SU-DHL-6 (cell line): ENCODE data around the gene STPG4.

Experiments used
- H2AFZ ChIP-seq: fragments of 200-600 bp; sonication (generic); 2 replicates; pipeline ENCODE4 v1.6.1; 2014; ENCODE audit warnings: low read depth, mild to moderate bottlenecking, moderate library complexity, mixed read lengths, antibody characterized with exemption, low read length; ENCODE audit not compliant: severe bottlenecking
- H3F3A ChIP-seq: fragments of 200-600 bp; shearing (Covaris generic); 2 replicates; pipeline ENCODE4 v1.6.0; 2016; ENCODE audit warnings: antibody characterized with exemption, mild to moderate bottlenecking; ENCODE audit not compliant: insufficient read depth
- H3K27ac ChIP-seq: fragments of 200-600 bp; sonication (generic); 2 replicates; pipeline ENCODE4 v1.5.1; 2016; ENCODE audit warnings: low read depth, mild to moderate bottlenecking, low read length, moderate library complexity, mixed read lengths
- H3K27me3 ChIP-seq: fragments of 200-600 bp; sonication (generic), shearing (Covaris generic); 2 replicates; pipeline ENCODE4 v1.6.0; 2014; ENCODE audit warnings: mild to moderate bottlenecking, low read length
- H3K36me3 ChIP-seq: fragments of 200-600 bp; sonication (generic); 2 replicates; pipeline ENCODE4 v1.6.1; 2014; ENCODE audit warnings: mild to moderate bottlenecking, low read length, mixed read lengths
- H3K4me2 ChIP-seq: fragments of 300-600, 200-600 bp; shearing (Covaris generic), sonication (generic); 2 replicates; pipeline ENCODE4 v1.6.0; 2014; ENCODE audit warnings: low read length, low read depth, mild to moderate bottlenecking; ENCODE audit not compliant: poor library complexity, severe bottlenecking
- H3K4me3 ChIP-seq: fragments of 200-600 bp; sonication (generic); 2 replicates; pipeline ENCODE4 v1.5.1; 2014; ENCODE audit warnings: antibody characterized with exemption, low read length, mild to moderate bottlenecking, mixed read lengths; ENCODE audit not compliant: insufficient read depth, poor library complexity, severe bottlenecking
- H3K79me2 ChIP-seq: fragments of 200-600 bp; sonication (generic); 2 replicates; pipeline ENCODE4 v1.6.1; 2014; ENCODE audit warnings: mild to moderate bottlenecking, low read length, moderate library complexity; ENCODE audit not compliant: insufficient read depth
- H3K9ac ChIP-seq: fragments of 200-600 bp; sonication (generic); 2 replicates; pipeline ENCODE4 v1.7.0; 2014; ENCODE audit warnings: mild to moderate bottlenecking, low read length
- H3K9me2 ChIP-seq: fragments of 200-600 bp; sonication (generic); replicated peaks from 2 replicates; pipeline ENCODE4 v1.6.1; 2014; ENCODE audit warnings: low read length; ENCODE audit not compliant: insufficient read depth
- H3K9me3 ChIP-seq: fragments of 200-600 bp; sonication (generic); 2 replicates; pipeline ENCODE4 v1.6.1; 2014; ENCODE audit warnings: low read length, mixed read lengths; ENCODE audit not compliant: insufficient read depth
- H4K20me1 ChIP-seq: fragments of 200-600 bp; sonication (generic); 2 replicates; pipeline ENCODE4 v1.6.1; 2014; ENCODE audit warnings: low read depth, mild to moderate bottlenecking, antibody characterized with exemption, low read length, moderate library complexity, mixed read lengths
- CTCF ChIP-seq: fragments of 200-600 bp; sonication (generic); IDR thresholded peaks from one replicate; pipeline ENCODE4 v1.5.1; 2017; ENCODE audit warnings: antibody characterized with exemption, mild to moderate bottlenecking, low read length, moderate library complexity; ENCODE audit not compliant: insufficient read depth, poor library complexity, severe bottlenecking
- EZH2phosphoT487 ChIP-seq: fragments of 200-600 bp; sonication (generic), shearing (Covaris generic); conservative IDR thresholded peaks from 2 replicates; pipeline ENCODE4 v1.6.1; 2018; ENCODE audit warnings: mild to moderate bottlenecking, antibody characterized with exemption, low read length, moderate library complexity, mixed read lengths

STPG4 gene

GRCh38 chr2:47041063-47041462, 114.0 kb downstream of the STPG4 start:
- Histone ChIP-seq H3K27me3 (no peaks in the 10 kb centered on the region), H4K20me1 (no peaks in the 10 kb centered on the region), H3K79me2 (no peaks in the 10 kb centered on the region), H3K36me3 (no peaks in the 10 kb centered on the region), H3K4me3 (no peak overlapping the region), H2AFZ (no peak overlapping the region), H3K9me2 (no peaks in the 10 kb centered on the region), H3F3A (no peaks in the 10 kb centered on the region), H3K9ac (no peak overlapping the region), H3K9me3 (no peaks in the 10 kb centered on the region), H3K4me2 (no peak overlapping the region), H3K27ac (no peak overlapping the region)
- TF ChIP-seq EZH2phosphoT487 (no peak), CTCF (no peak)

- Histone ChIP-seq H3K9ac (no peak overlapping the region), H3K4me2 (no peak overlapping the region)
These were observed 114.5 kb downstream of the STPG4 start for GRCh38 chr2:47040651-47041050.

GRCh38 chr2:47039913-47040562, 115.1 kb downstream of the STPG4 start:
- Histone ChIP-seq H3K79me2 (no peaks in the 10 kb centered on the region), H3K27ac (no peak overlapping the region), H3K4me3 (no peak overlapping the region), H3K9me3 (no peaks in the 10 kb centered on the region), H4K20me1 (no peaks in the 10 kb centered on the region), H3K36me3 (no peaks in the 10 kb centered on the region), H3K4me2 (no peak overlapping the region), H3K9ac (no peak overlapping the region), H3K9me2 (no peaks in the 10 kb centered on the region), H3K27me3 (no peaks in the 10 kb centered on the region), H2AFZ (no peak overlapping the region), H3F3A (no peaks in the 10 kb centered on the region)
- TF ChIP-seq EZH2phosphoT487 (no peak), CTCF (no peak)

More at GRCh38 chr2:47040651-47041050, 114.5 kb downstream of the STPG4 start:
- H3K79me2 ChIP-seq, result no peaks in the 10 kb centered on the region
- no peaks in the 10 kb centered on the region for H4K20me1 ChIP-seq
- H3K9me2 ChIP-seq, result no peaks in the 10 kb centered on the region
- H3K4me3 ChIP-seq, result no peak overlapping the region
- H3K27ac ChIP-seq, result no peak overlapping the region
- H3K9me3 ChIP-seq, result no peaks in the 10 kb centered on the region
- TF ChIP-seq CTCF (no peak), EZH2phosphoT487 (no peak)
- H3F3A ChIP-seq, result no peaks in the 10 kb centered on the region
- H3K27me3 ChIP-seq, result no peaks in the 10 kb centered on the region
- no peaks in the 10 kb centered on the region for H3K36me3 ChIP-seq
- H2AFZ ChIP-seq, result no peak overlapping the region
